Activated CD8-positive, alpha-beta T cell treated with anti-CD3 and anti-CD28 coated beads for 36 hours (primary cell): ENCODE results near the gene FAM111B. TPM values are rescaled to one million over a fixed set of nuclear protein-coding genes. Genes with fewer than 3 reads are reported as not detected.
A peak's percentile ranks its signal among the peaks of the same experiment; 100 is the strongest.

Source experiments
- ATAC-seq: fragments of 200-7000 bp; cut with Tn5 transposase; one replicate; pipeline ENCODE4 v1.10.0; 2021; ENCODE audit warnings: mild to moderate bottlenecking, moderate library complexity
- CTCF ChIA-PET: fragments of 350-600 bp; sonication (Branson Sonifier 250); formaldehyde crosslinking; loops from one replicate; lab custom pipeline; 2021; ENCODE audit warnings: antibody characterized with exemption; lab: Charles Lee
- POLR2A ChIA-PET: fragments of 350-600 bp; sonication (Branson Sonifier 250); formaldehyde crosslinking; loops from one replicate; lab custom pipeline; 2021; ENCODE audit warnings: antibody characterized with exemption; lab: Charles Lee
- DNase-seq: peaks from one replicate; pipeline ENCODE4 v3.0.0-alpha.2; 2020
- H3K27ac Mint-ChIP-seq: one replicate; pipeline ENCODE4 v1.8.0; 2021; ENCODE audit warnings: mild to moderate bottlenecking, mixed read lengths
- H3K27me3 Mint-ChIP-seq: one replicate; pipeline ENCODE4 v1.8.0; 2021; ENCODE audit warnings: mixed read lengths
- H3K36me3 Mint-ChIP-seq: one replicate; pipeline ENCODE4 v1.8.0; 2021; ENCODE audit warnings: low read depth, mixed read lengths
- H3K4me1 Mint-ChIP-seq: one replicate; pipeline ENCODE4 v1.8.0; 2021; ENCODE audit warnings: low read depth, mixed read lengths
- H3K4me3 Mint-ChIP-seq: one replicate; pipeline ENCODE4 v1.8.0; 2021; ENCODE audit warnings: mild to moderate bottlenecking, moderate library complexity, mixed read lengths
- H3K9me3 Mint-ChIP-seq: one replicate; pipeline ENCODE4 v1.8.0; 2021; ENCODE audit warnings: mixed read lengths
- CTCF ChIP-seq: fragments of 200-600 bp; IDR thresholded peaks from one replicate; pipeline ENCODE4 v1.8.0; 2022; ENCODE audit warnings: antibody characterized with exemption, mild to moderate bottlenecking
- intact Hi-C: fragments of 100-400 bp; cut with micrococcal nuclease; formaldehyde crosslinking; loops from one replicate; pipeline ENCODE4 v1.10.0; 2022
- total RNA-seq, 2 experiments: library from RNA; stranded (reverse); gene quantifications; one replicate each; pipeline ENCODE4 v1.2.3, GENCODE V29; 2021

Gene FAM111B
- total RNA-seq, 2 experiments from 2014 or later: 18.2 to 18.3 TPM

DNA sequence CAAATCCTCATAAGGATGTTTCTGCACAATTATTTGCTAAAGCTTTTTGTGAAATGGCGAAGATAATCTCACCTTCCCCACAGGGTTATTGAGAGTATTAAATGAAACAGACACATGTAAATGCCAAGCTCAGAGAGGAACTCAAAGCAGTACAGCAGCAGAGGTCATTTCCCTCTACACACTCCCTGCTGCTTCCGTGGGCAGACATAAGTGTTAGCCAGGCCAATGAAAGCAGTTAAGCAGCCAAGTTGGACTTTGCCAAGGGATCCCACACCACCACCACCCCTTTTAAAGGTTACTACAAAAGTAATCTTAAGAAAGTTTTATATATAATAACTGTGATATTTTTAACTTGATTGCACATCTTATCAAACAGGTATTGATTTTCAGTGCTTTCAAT, 31.6 kb downstream of the FAM111B start:
- peaks cover 16% of the 10 kb centered on the region for H3K36me3 Mint-ChIP-seq
- H3K4me1 Mint-ChIP-seq: peaks cover 29% of the 10 kb centered on the region
- DNase-seq (no peak), ATAC-seq (no peak)
- H3K27ac Mint-ChIP-seq: no peak overlapping the region
- ChIA-PET POLR2A (no interaction called here), CTCF (interaction anchor here (1.8 kb wide), 1 partner anchor 41 kb away, joined by 6 read pairs; no protein-coding TSS in a partner anchor)
- H3K27me3 Mint-ChIP-seq: no peaks in the 10 kb centered on the region
- no peaks in the 10 kb centered on the region for H3K9me3 Mint-ChIP-seq
- no peak for TF ChIP-seq CTCF
- H3K4me3 Mint-ChIP-seq: no peak overlapping the region
- intact Hi-C loops: loop anchor here (5.0 kb wide), 1 partner anchor 41 kb away; no protein-coding TSS in a partner anchor

DNA sequence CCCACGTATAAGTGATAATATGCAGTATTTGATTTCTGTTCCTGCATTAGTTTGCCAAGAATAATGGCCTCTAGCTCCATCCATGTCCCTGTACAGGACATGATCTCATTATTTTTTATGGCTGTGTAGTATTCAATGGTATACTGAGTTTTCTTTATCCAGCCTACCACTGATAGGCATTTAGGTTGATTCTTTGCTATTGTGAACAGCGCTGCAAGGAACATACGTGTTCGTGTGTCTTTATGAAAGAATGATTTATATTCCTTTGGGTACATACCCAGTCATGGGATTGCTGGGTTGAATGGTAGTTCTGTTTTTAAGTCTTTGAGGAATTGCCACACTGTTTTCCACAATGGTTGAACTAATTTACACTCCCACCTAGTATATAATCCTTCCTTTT, 34.2 kb downstream of the FAM111B start:
- H3K27me3 Mint-ChIP-seq: no peaks in the 10 kb centered on the region
- intact Hi-C loops: loop anchor here (5.0 kb wide), 1 partner anchor 34 kb away; the partner anchor contains the start of gene FAM111B
- ChIA-PET CTCF (interaction anchor here (1.3 to 10.0 kb wide), 7 partner anchors 13 to 88 kb away, joined by 3 to 143 read pairs (median 5); no protein-coding TSS in a partner anchor), POLR2A (interaction anchor here (1.4 to 1.8 kb wide), 2 partner anchors 34 to 82 kb away, joined by 3 to 8 read pairs; partner anchors contain the start of gene FAM111B)
- no peaks in the 10 kb centered on the region for H3K9me3 Mint-ChIP-seq
- DNase-seq (no peak), ATAC-seq (no peak)
- H3K4me3 Mint-ChIP-seq: peak overlapping the region; percentile 93
- H3K36me3 Mint-ChIP-seq: peaks cover 18% of the 10 kb centered on the region
- H3K4me1 Mint-ChIP-seq: peaks cover 35% of the 10 kb centered on the region
- H3K27ac Mint-ChIP-seq: peak overlapping the region; percentile 93
- no peak for TF ChIP-seq CTCF

- H3K36me3 Mint-ChIP-seq: peaks cover 25% of the 10 kb centered on the region
- ChIA-PET POLR2A (interaction anchor here (1.0 to 1.8 kb wide), 4 partner anchors 11 to 83 kb away, joined by 3 to 8 read pairs (median 6); partner anchors contain the start of gene FAM111B), CTCF (interaction anchor here (0.8 to 10.0 kb wide), 10 partner anchors 9 to 88 kb away, joined by 3 to 143 read pairs (median 6); partner anchors contain the start of gene DTX4)
- no peak for DNase-seq
- no peaks in the 10 kb centered on the region for H3K27me3 Mint-ChIP-seq
- no peaks in the 10 kb centered on the region for H3K9me3 Mint-ChIP-seq
- H3K27ac Mint-ChIP-seq: peak overlapping the region; percentile 93
- H3K4me1 Mint-ChIP-seq: peaks cover 40% of the 10 kb centered on the region
- TF ChIP-seq CTCF: no peak
- H3K4me3 Mint-ChIP-seq: peak overlapping the region; percentile 93
- ATAC-seq: no peak
- intact Hi-C loops: loop anchor here (5.0 kb wide), 1 partner anchor 35 kb away; the partner anchor contains the start of gene FAM111B
Observed at GRCh38 chr11:59141673-59142460, 34.8 kb downstream of the FAM111B start.

GRCh38 chr11:59142530-59143507, 35.8 kb downstream of the FAM111B start, which contains the start of gene FAM111A:
Gene FAM111A, plus strand, starts transcription at chr11:59142856. Its CDS starts 6,017 bp downstream, at chr11:59148873.
- TF ChIP-seq CTCF: no peak
- Mint-ChIP-seq H3K4me1 (peaks cover 47% of the 10 kb centered on the region), H3K4me3 (peak within 1 kb of the TSS; percentile 93), H3K27ac (peak within 1 kb of the TSS; percentile 93), H3K36me3 (peaks cover 32% of the 10 kb centered on the region), H3K9me3 (no peaks in the 10 kb centered on the region), H3K27me3 (no peaks in the 10 kb centered on the region)
- DNase-seq (peak; percentile 87), ATAC-seq (peak; percentile 79)
- ChIA-PET CTCF (interaction anchor here (0.8 to 10.0 kb wide), 11 partner anchors 7 to 85 kb away, joined by 3 to 143 read pairs (median 6); partner anchors contain the start of gene DTX4), POLR2A (interaction anchor here (1.0 to 1.8 kb wide), 3 partner anchors 10 to 36 kb away, joined by 4 to 8 read pairs (median 8); partner anchors contain the start of gene FAM111B)
- intact Hi-C loops: loop anchor here (5.0 kb wide), 1 partner anchor 36 kb away; the partner anchor contains the start of gene FAM111B
